Duodenal mucosa (tissue), 2 donors: Measurements from ENCODE around the gene KIFC1.

Experiments
- H3K27ac ChIP-seq: one replicate; pipeline ENCODE4 v1.7.0; 2013; ENCODE audit warnings: low read depth, low read length
- H3K27me3 ChIP-seq, 2 donors: one replicate each; pipeline ENCODE4 v1.7.0; 2013; ENCODE audit warnings: low read length in 2 of 2, control low read depth in 1 of 2; ENCODE audit not compliant: insufficient read depth in 2 of 2, control insufficient read depth in 1 of 2
- H3K36me3 ChIP-seq, 2 donors: one replicate each; pipeline ENCODE4 v1.7.0; 2013; ENCODE audit warnings: low read length in 2 of 2, control low read depth in 1 of 2; ENCODE audit not compliant: insufficient read depth in 2 of 2, control insufficient read depth in 1 of 2
- H3K4me1 ChIP-seq, 2 donors: one replicate each; pipeline ENCODE4 v1.7.0; 2013; ENCODE audit warnings: low read length in 2 of 2, control low read depth in 1 of 2; ENCODE audit not compliant: insufficient read depth in 2 of 2, control insufficient read depth in 1 of 2
- H3K4me3 ChIP-seq, 2 donors: one replicate each; pipeline ENCODE4 v1.7.0; 2013; ENCODE audit warnings: low read length in 2 of 2, low read depth in 1 of 2
- H3K9ac ChIP-seq, 2 donors: one replicate each; pipeline ENCODE4 v1.7.0; 2013; ENCODE audit warnings: low read length in 2 of 2, low read depth in 1 of 2
- H3K9me3 ChIP-seq, 2 donors: one replicate each; pipeline ENCODE4 v1.7.0; 2013; ENCODE audit warnings: low read length in 2 of 2, control low read depth in 1 of 2; ENCODE audit not compliant: control insufficient read depth in 1 of 2

Gene KIFC1

DNA sequence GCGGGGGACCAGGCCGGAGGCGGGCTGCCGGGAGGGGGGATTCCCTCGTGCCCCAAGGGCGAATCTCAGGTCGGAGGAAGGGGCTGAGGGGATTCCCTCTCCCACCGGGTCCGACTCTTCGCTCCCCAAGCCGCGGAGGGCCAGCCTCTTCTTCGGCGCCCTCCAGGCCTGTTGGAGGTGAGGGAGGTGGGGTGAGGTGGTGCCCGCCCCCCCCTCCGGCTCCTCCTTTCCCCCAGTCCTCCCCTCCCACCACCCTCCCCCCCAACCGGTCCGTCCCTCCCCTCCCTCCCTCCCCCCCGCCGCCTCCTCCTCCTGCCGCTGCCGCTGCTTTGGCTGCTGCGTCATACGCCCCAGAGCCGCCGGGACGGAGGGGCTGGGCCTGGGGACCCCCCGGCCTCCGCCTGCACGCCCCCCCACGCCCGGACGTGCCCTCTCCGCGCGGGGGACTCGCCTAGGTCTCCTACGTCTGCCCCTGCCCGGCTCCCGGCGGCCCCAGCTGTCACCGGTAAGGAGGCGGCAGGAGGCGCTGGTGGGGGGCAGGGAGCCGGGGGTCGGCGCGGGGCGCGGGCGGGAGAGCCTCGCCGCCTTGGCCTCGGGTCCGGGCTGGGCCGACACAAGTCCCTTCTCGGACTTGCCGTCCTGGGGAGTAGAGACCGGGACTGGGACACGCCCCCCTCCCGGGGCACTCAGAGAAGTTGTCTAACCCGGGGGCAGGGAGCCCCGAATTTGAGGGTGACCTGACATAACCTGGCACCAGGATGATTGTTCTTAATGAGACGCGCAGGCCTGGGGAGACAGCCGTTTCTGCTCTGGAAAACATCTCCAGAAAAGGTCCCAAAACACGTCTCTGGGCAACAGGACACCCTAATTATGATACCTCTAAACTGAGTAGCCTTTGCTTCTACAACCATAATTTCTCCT, 19.3 kb downstream of the KIFC1 start, which contains the start of gene PHF1:
TSS of gene PHF1 (plus strand) at position 304 of the 921 bp plus-strand sequence. CDS start 1,250 bp downstream, outside the sequence.
- peak within 1 kb of the TSS; percentile 85 to 88 for H3K4me3 ChIP-seq
- H3K27ac ChIP-seq, result peak within 1 kb of the TSS; percentile 94
- peaks cover 4 to 20% of the 10 kb centered on the region in 2 donors for H3K4me1 ChIP-seq
- H3K27me3 ChIP-seq, result no peaks in the 10 kb centered on the region
- H3K9ac ChIP-seq, result peak within 1 kb of the TSS; percentile 86 to 94
- peaks cover 21 to 39% of the 10 kb centered on the region in 2 donors for H3K36me3 ChIP-seq
- no peaks in the 10 kb centered on the region for H3K9me3 ChIP-seq

DNA sequence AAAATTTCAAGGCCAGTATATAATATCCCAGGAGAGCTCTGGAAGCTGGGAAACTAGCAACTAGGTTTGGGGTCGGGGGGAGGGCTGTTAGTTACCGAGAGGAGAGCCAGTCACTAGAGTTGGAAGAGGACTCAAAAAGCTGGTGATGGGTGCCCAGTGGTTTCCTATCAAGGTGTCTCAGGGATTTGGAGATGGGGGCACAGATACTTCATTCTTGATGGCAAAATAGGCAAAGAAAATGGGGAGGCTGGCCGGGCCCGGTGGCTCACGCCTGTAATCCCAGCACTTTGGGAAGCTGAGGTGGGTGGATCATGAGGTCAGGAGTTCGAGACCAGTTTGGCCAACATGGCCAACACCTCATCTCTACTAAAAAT, 20.0 kb downstream of the KIFC1 start:
- H3K36me3 ChIP-seq, result peaks cover 21 to 37% of the 10 kb centered on the region in 2 donors
- H3K4me1 ChIP-seq, result peaks cover 11 to 27% of the 10 kb centered on the region in 2 donors
- peak overlapping the region; percentile 84 to 88 for H3K9ac ChIP-seq
- no peaks in the 10 kb centered on the region for H3K9me3 ChIP-seq
- H3K27me3 ChIP-seq, result no peaks in the 10 kb centered on the region
- H3K27ac ChIP-seq, result no peak overlapping the region
- peak overlapping the region; percentile 76 to 77 for H3K4me3 ChIP-seq

DNA sequence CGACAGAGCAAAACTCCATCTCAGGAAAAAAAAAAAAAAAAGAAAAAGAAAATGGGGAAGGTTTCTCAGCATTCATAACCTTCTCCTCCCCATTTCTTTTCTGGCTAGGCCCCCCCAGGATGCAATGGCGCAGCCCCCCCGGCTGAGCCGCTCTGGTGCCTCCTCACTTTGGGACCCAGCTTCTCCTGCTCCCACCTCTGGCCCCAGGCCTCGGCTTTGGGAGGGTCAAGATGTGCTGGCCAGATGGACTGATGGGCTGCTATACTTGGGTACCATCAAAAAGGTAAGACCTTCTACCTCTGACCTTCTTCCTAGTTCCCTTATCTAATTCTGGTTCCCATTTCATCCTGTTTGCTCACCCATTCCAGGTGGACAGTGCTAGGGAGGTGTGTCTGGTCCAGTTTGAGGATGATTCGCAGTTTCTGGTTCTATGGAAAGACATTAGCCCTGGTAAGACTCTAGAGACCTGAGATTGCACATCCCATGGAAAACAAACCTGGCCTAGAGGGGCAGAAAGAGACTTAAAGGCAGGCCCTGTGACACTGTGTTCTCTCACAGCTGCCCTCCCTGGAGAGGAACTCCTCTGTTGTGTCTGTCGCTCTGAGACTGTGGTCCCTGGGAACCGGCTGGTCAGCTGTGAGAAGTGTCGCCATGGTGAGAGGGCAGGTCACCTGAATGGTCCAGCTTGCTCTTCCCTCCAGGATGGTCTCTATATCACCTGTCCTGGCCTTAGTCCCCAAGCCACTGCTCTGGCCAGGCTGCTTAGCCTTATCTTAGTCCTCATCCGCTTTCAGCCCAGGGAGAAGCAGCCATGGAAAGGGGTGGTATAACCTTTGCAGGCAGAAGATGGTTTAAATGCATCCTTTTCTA, 20.8 kb downstream of the KIFC1 start:
- H3K9ac ChIP-seq, result no peak overlapping the region
- H3K27ac ChIP-seq, result no peak overlapping the region
- H3K4me3 ChIP-seq, result no peak overlapping the region
- H3K27me3 ChIP-seq, result no peaks in the 10 kb centered on the region
- H3K36me3 ChIP-seq, result peaks cover 21 to 38% of the 10 kb centered on the region in 2 donors
- H3K9me3 ChIP-seq, result no peaks in the 10 kb centered on the region
- peaks cover 18 to 34% of the 10 kb centered on the region in 2 donors for H3K4me1 ChIP-seq

DNA sequence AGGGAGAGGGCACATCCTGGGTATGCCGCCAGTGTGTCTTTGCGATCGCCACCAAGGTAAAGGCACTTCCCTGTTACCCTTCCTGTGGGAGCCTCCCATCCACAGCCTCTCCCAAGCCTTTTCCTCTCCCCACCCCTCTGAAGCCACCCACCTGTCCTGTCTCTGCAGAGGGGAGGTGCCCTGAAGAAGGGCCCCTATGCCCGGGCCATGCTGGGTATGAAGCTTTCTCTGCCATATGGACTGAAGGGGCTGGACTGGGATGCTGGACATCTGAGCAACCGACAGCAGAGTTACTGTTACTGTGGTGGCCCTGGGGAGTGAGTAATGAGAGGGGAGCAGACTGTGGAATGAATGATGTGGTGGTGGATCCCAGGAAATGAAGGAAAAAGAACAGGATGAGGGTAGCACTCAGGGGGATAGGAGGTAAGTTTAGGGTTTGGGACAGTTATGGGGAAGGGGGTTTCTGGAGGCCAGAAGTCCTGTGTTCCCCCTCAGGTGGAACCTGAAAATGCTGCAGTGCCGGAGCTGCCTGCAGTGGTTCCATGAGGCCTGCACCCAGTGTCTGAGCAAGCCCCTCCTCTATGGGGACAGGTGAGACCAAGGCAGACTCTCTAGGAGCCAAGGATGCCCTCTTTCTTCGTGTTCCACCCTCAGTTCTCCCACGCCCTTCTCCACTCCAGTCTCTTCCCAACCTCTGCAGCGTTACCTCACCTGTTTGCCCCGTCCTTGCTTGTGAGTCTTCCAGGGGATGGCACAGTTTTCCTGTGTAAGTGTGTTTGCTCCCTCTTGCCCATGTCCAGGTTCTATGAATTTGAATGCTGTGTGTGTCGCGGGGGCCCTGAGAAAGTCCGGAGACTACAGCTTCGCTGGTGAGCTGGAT, 21.9 kb downstream of the KIFC1 start:
- Histone ChIP-seq H3K4me3 (no peak overlapping the region), H3K9ac (no peak overlapping the region), H3K27me3 (no peaks in the 10 kb centered on the region), H3K4me1 (peaks cover 19 to 38% of the 10 kb centered on the region in 2 donors), H3K9me3 (no peaks in the 10 kb centered on the region), H3K27ac (no peak overlapping the region), H3K36me3 (peaks cover 21 to 38% of the 10 kb centered on the region in 2 donors)

DNA sequence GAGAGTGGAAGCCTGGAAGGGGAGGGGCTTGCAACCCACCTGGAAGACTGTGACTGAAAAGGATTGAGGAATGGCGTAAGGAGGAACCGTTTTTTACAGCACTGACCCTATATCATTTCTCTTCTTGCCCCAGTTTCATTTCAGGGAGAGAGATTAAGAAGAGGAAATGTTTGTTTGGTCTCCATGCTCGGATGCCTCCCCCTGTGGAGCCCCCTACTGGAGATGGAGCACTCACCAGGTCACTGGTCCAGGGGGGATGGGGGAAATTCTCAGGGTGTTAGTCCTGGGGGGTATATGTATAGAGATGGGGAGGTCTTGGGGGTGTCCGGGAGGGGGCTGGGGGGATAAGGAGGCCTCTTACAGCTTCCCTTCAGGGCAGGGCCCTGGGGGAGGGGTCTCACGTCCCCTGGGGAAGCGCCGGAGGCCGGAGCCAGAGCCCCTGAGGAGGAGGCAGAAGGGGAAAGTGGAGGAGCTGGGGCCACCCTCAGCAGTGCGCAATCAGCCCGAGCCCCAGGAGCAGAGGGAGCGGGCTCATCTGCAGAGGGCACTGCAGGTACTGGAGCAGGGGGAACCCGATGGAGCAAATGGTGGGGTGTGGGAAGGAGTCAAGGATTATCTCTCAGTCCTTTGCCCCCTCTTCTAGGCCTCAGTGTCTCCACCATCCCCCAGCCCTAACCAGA, 23.1 kb downstream of the KIFC1 start:
- Histone ChIP-seq H3K9me3 (no peaks in the 10 kb centered on the region), H3K4me1 (peaks cover 25 to 45% of the 10 kb centered on the region in 2 donors), H3K4me3 (no peak overlapping the region), H3K27me3 (no peaks in the 10 kb centered on the region), H3K27ac (no peak overlapping the region), H3K9ac (no peak overlapping the region), H3K36me3 (peaks cover 21 to 38% of the 10 kb centered on the region in 2 donors)

DNA sequence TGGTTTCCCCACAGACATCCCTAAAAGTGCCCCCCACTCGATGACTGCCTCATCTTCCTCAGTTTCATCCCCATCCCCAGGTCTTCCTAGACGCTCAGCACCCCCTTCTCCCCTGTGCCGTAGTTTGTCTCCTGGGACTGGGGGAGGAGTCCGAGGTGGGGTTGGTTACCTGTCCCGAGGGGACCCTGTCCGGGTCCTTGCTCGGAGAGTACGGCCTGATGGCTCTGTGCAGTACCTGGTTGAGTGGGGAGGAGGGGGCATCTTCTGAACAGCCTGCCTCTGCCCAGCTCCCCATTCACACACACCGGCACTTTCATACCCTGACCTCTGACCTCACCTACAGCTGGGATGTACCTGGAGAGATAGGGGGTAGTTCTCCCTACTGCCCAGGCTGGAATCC, 24.2 kb downstream of the KIFC1 start:
- Histone ChIP-seq H3K27me3 (no peaks in the 10 kb centered on the region), H3K4me3 (no peak overlapping the region), H3K36me3 (peaks cover 21 to 38% of the 10 kb centered on the region in 2 donors), H3K9me3 (no peaks in the 10 kb centered on the region), H3K9ac (peak overlapping the region in 1 of 2 donors; percentile 2), H3K27ac (no peak overlapping the region), H3K4me1 (peaks cover 25 to 45% of the 10 kb centered on the region in 2 donors)

DNA sequence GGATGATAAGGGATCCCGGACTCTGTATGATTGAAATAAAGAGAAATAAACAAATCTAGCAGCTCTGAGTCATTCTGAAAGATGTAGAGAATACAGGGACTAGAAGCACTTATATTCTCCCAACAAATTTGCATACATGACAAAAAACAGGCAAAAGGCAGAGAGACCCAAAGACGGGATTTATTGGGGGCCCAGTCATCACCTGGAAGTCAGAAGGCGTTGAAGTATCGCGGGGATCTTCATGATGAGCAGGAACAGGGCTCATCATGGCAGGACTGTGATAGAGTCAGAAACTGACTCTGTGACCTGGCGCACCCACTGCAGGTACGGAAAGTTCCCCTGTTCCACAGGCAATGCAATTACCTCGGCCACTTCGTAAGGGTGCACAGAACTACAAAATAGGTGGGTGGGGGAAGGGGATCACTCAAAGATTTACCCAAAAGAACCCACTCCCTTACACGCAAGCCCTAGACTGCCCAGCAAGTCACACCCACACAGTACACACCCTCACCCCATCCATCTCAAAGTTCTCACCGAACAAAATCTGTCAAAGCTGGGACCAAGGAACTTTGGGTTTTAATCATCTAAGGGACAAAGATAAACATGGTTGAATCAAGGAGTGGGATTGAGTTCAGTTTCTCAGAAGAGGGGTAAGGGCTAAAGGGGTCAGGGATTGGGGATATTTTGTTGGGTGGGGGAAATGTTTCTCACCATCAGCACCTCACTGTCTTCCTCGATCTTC, 24.9 kb downstream of the KIFC1 start:
- H3K27me3 ChIP-seq, result no peaks in the 10 kb centered on the region
- H3K9ac ChIP-seq, result peak overlapping the region; percentile 82 to 87
- no peaks in the 10 kb centered on the region for H3K9me3 ChIP-seq
- peaks cover 25 to 44% of the 10 kb centered on the region in 2 donors for H3K4me1 ChIP-seq
- peaks cover 21 to 38% of the 10 kb centered on the region in 2 donors for H3K36me3 ChIP-seq
- no peak overlapping the region for H3K27ac ChIP-seq
- H3K4me3 ChIP-seq, result peak overlapping the region; percentile 79 to 89

DNA sequence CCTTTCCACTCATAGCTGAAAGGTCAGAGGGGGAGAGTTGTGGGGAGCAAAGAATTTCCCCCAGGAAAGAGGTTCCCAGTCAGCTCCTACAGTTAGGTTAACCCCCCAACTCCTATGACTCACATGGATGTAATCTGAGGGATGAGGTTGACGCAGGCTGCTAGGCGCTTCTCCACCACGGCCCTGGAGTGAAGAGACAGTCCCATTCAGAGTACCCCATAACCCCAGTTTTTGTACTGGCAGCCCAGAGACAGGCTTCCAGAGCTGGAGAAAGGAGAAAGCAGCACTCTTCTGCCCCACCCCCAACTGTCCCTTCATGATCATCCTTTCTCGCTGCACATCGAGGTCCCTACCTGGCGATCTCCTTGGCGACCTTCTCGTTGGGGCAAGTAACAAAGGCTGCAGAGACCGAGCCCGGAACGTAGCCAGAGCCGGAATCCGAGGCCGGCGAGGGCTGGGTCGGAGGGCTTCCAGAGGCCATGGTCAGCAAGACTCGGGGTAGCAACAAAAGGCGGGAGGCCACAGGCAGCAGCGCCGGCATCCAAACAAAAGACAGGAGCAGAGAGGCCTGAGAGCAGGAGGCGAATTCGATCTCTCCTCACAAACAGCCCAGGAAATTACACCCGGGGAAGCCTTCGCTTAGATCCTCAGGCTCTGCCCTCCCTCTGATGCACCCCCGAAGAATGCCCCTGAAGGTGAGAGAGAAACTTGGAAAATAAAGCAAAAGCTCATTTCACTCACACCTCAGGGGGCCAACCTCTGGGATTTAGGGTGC, 25.7 kb downstream of the KIFC1 start:
- Histone ChIP-seq H3K4me3 (peak overlapping the region; percentile 79 to 89), H3K9ac (peak overlapping the region; percentile 82 to 87), H3K9me3 (no peaks in the 10 kb centered on the region), H3K36me3 (peaks cover 21 to 38% of the 10 kb centered on the region in 2 donors), H3K4me1 (peaks cover 25 to 38% of the 10 kb centered on the region in 2 donors), H3K27ac (peak overlapping the region; percentile 87), H3K27me3 (no peaks in the 10 kb centered on the region)
